Measurements from ENCODE around the gene HBZ.
"Not testable (repeated sequence)": the region's sequence is repeated elsewhere in the genome, so short reads cannot be mapped to it uniquely, and the experiment has no call there.

Gene HBZ

DNA sequence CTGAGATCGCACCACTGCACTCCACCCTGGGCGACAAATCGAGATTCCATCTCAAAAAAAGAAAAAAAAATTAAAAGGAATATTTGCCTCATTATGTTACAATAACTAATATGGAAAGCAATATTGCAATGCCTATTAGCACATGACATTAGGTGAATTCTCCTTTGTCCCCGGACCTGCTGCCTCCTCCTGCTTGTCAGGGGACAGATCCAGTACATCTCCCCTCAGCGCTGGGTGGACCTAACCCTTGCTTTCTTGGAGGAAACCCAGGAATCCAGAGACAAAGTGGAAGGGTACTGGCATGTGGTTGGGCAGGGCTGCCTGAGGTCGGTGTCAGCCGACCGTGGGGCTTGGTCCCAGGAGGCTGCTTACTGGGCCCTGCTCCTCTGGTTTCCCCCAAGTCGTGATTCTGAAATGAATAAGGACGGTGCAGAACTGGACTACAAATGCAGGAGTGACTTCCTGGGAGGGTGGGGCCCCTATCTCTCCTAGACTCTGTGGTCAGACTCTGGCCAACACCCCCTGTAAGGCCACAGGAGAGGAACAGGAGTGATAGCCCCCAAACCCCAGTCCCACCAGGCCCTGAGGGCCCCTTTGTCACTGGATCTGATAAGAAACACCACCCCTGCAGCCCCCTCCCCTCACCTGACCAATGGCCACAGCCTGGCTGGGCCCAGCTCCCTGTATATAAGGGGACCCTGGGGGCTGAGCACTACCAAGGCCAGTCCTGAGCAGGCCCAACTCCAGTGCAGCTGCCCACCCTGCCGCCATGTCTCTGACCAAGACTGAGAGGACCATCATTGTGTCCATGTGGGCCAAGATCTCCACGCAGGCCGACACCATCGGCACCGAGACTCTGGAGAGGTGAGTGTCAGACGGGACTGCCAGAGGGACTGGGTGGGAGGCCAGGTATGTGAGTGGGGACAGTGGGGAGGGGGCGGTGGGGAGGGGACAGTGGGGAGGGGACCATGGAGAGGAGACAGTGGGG lies at the start of gene HBZ:
Gene HBZ, plus strand, starts transcription at position 504 of the 988 bp plus-strand sequence. Its CDS starts 266 bp downstream, at position 770.
- no peak for DNase-seq (ENCODE audit: low read depth)

DNA sequence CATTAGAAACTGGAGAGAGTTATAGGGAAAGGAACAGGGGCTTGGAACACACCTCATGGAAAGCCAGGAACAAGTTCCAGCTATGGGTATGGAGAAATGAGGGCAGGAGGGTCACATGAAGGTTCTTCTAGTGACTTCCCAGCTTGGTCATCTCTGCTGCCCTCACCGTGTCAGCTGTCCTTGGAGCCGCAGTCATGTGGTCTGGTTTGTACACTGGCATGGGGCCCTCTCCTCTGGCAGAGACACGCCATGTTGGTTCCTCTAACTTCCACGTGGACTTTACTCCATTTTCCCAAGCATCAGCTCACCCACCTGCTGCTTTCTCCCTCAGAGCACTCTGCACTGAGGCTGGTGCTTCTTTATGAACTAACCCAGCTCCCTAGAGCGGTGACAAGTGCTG lies 48.1 kb upstream of the HBZ start:
- no peak for DNase-seq (ENCODE audit: low read depth)

DNA sequence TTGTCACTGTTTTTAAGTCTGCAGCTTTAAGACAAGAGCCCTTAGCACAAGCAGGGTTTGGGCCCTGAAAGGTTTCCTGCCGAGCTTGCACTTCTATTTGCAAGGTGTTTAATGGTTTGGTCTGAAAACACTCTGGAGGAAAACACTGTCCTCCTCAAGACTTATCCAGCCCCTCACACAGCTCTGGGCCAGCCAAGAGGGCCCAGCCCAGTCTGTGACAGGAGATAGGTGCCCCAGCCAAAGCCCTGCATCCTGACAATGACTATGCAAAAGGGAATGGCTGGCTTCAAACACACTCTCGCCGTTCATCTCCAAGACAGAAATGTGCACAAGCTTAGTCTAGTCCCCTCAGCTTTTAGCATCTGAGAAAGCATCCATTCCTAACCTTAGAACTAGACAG lies 47.5 kb upstream of the HBZ start:
- no peak for DNase-seq (ENCODE audit: low read depth)

DNA sequence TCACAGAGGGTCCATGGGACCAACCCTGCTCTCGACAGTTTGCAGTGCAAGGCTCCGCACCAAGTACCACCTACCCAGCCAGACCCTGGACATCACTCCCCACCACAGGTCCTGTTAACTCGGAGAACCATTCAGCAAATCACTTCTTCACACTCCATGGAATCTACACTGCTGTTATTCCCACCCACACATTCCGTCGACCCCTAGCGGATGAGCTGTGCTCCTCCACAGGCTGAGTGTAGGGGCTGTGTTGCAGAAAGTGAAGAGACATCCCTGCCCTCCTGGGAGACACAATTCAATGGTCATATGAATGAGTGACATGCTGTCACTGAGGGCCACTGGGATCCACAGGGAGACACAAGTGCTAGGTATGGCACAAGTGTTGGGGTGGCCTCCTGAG lies 46.9 kb upstream of the HBZ start:
- DNase-seq (ENCODE audit: low read depth): no peak

DNA sequence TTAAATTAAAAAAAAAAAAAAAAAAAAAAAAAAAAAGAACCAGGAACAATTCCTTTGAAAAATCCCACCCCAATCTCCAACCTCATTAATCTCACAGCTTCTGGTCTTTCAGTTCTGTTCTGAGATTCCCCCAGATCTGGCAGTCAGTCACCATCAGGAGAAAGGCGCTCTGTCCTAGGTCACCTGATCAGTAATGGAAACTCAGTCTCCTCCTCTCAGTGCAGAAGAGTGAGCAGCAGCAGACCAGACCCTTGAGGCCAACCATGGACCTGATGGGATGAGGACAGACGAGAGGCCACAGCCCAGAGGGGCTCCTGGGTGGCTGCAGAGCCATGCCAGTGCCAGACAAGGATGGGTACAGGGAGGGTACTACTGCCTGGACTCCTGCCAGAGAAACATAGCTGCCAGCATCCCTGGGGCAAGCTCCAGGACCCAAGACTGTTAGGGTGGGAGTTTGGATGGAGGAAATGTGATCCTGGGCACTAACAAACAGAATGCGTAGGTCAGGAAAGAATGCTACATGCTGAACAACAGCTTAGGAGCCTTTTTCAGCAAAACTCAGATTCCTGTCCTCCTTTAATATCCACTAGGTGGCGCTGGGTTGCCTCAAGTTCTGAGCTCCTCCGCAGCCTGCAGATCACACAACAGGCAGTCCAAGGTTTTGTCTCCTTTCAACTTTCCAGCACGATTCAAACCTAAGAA lies 45.7 kb upstream of the HBZ start:
- DNase-seq (ENCODE audit: low read depth): peak; percentile 9

DNA sequence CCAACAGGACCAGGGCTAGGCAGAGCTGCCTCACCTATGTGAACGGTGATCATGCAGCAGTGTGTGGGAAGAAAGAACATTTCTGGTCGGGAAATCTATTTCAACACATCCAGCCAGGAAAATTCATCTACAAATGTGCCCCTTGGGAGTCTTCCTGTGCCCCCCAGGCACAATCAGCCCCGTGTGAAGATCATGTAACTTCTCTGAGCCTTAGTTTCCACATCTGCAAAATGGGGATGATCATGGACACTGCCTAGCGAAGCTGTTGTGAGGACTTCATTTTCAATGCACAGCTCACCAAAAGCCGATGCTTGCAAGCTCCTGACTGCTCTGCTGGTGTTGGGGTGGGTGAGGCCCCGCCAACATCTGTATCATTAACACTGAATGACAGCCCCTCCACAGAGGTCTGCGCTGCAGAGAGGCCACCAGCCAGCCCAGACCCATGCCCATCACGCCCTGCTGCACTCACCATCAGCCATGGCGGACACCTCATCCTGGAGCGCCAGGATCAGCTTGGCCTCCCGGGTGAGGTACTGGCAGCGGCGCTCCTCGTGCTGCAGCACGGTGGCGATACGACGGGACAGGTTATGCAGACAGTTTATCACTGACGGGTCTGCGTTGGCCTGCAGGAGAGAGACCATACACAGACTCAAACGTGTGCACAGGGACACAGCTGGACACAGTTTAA lies 40.1 kb upstream of the HBZ start:
- no peak for DNase-seq (ENCODE audit: low read depth)

DNA sequence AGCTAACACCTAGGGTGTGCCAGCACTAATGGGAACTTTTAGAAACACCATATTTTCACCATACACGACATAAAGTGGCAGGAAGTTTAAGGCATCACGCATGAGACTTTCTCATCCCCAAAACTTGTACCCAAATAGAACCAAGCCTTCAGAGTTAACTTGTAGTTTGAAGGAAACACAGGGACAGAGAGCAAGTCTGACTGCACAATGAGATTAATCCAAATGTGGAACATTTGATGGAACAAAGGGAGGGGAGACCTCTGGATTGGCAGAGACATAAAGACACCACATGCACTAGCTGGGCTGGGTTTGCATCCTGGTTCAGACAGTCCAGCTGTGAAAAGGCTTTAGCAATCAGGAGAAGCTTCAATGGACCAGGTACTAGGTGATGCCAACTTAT lies 38.1 kb upstream of the HBZ start:
- no peak for DNase-seq (ENCODE audit: low read depth)

DNA sequence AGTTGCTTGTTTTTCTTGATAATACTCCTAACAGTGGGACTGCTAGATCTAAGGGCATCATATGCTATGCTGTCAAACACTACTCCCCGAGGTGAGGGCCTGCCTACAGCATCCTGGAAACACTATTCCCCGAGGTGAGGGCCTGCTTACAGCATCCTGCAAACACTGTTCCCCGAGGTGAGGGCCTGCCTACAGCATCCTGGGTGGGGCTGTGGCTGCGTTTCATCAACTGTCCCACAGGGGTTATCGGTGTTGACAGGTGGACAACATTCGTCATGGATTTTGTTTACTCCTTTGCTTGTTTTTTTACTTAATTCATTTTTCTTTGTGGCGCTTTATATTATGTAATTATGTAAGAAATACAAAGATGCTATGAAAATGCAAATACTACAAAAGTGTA lies 36.4 kb upstream of the HBZ start:
- DNase-seq (ENCODE audit: low read depth): no peak

DNA sequence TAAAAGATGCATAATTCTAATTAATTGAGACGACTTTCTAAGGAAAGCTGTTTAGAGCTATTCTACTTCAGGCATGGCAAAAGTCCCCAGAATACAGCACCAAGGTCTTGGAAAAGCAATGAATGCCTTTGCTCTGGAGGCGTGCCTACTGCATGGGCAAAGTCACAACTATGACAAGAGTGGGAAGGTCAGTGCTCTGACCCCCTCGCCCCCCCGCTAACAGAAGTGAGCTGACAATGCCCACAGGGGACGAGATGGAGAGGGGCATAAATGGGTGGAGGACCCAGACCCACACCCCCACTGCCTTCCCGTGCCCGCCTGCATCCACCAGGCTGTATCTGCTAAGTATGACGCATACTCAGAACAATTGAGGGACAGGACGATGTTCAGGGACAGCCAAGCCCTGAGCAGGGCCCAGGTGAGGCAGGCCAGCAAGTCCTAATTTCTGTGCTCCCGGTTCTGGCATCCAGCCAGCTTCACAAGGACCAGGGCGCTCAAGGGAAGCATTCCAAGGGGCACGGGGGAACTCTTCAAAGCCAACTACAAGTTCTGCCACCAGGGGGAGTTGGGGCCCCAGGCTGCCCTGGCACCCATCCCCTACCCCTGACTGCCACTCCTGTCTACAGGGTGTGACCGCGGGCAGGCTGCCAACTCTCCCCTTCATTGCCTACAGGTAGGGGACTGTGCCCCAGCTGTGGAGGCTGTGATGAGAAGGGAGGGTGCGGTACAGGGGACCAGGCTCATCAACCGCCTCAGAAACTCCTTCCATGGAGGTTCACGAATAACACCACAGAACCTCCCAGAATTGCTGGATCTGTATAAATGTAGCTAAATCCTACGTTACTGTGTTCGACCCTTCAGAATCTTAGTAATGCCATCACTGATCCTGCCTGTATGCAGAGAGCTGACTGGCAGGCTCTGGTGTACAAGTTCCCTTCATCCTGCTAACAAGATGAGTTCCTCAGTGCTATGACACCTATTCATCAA lies 34.8 kb upstream of the HBZ start:
- DNase-seq (ENCODE audit: low read depth): peak; percentile 24

DNA sequence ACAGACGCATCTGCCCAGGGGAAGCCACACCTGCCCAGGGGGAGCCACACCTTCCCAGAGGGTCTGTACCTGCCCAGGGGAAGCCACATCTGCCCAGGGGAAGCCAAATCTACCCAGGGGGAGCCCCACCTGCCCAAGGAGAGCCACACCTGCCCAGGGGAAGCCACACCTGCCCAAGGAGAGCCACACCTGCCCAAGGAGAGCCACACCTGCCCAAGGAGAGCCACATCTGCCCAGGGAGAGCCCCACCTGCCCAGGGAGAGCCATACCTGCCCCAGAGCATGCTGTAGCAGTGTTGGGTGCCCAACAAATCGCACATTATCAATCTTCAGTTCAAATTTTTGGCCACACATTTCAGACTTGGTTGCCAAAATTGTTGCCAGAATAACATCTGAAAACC lies 33.6 kb upstream of the HBZ start:
- DNase-seq (ENCODE audit: low read depth): no peak

DNA sequence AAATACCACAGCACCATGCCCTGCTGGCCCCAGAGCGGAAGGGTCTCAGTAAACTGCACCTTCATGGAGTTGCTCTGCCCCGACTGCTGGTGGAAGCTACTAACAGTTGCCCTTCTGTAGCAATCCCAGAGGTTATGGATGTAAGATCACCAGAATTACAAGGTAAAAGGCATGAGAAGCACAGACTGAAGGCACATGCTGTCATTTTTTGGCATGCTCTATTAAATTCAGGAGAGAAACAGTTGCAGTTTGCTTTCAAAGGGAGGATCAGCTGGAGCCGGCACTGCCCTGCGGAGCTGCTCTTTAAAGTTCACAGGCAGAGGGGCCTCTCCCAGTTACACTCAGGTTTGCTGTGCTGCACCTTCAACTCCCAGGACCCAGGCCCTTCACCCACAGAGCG lies 33.1 kb upstream of the HBZ start:
- no peak for DNase-seq (ENCODE audit: low read depth)

DNA sequence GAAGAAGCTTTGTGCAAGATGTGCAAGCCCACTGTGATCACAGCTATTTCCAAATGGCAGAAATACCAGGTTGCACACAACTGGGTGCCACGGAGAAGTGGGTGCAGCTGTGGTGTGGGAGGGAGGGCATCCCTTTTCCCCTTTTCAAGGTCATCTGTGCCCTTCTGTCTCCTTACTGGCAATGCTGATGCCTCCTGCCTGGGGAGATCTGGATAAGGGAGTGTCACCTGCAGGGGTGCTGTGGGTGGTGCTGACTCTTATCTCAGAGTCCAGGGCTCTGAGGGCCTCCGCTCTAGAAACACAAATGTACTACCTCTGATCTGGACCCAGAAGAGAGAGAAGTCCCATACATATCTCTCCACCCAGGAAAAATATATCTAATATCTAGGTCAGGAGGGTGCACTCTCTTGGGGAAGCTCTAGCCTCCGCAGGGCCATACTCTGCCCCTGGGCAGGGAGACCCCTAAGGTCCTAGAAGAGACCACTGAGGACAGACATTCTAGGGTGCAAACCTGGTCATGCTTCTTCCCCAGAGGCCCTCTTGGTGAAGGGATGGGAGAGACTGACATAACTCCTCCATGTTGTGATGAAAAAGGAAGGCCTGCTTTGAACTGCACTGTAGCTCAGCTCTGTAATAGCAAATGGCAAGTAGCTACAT lies 32.5 kb upstream of the HBZ start:
- DNase-seq (ENCODE audit: low read depth): no peak

DNA sequence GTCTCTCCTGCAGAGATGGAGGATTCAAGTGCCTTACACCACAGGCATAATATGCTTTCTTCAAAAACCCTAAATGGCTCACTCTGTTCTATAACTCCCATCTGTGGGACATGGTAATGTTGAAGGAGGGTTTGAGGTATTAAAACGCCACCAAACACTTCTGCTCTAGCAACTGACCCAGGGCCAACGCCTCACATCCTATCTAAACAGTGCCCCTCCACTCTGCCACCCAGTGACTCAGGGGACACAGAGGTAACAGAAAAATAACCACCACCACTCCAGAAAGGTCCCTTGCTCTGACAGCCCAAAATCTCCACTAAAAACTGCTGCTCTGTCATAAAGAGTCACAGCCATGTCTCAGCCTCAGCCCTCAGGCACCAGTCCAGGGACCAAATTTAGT lies 31.7 kb upstream of the HBZ start:
- no peak for DNase-seq (ENCODE audit: low read depth)

DNA sequence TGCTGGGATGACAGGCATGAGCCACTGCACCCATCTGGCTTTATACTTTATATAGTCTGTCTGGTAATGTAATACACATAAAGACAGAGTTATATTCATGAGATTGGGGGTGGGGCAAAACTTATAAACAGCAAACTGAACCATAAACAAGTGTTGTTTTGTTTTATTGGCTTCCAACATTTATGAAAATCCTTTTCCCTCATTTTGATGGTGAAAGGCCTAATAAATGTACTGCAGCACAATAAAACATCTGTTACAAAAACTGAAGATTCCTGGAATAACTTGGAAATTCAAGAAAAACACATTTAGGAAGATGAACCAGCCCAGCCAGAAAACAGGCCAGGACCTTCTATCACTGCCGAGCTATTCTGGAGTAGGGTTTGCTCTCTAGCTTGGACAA lies 30.1 kb upstream of the HBZ start:
- DNase-seq (ENCODE audit: low read depth): no peak

DNA sequence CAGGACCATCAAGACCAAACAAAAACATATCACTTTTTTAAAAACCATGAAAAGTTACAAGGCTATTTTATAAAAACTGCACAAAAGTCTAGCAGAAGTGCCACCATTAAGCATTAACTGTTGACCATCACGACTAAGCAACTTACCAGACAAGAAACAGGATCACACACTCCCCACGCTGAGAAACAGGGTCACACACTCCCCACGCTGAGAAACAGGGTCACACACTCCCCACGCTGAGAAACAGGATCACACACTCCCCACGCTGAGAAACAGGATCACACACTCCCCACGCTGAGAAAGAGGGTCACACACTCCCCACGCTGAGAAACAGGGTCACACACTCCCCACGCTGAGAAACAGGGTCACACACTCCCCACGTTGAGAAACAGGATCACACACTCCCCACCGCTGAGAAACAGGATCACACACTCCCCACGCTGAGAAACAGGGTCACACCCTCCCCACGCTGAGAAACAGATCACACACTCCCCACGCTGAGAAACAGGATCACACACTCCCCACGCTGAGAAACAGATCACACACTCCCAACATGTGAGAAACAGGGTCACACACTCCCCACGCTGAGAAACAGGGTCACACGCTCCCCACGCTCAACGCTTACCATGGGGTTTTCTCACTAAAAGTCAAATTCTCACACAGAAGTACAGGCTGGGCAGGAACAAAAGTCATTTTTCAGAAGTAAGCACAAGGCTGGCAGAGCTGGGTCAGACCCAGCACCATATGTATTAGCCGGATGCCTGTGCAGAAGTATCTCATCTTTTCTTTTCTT lies 28.7 kb upstream of the HBZ start:
- DNase-seq (ENCODE audit: low read depth): not testable (repeated sequence)

DNA sequence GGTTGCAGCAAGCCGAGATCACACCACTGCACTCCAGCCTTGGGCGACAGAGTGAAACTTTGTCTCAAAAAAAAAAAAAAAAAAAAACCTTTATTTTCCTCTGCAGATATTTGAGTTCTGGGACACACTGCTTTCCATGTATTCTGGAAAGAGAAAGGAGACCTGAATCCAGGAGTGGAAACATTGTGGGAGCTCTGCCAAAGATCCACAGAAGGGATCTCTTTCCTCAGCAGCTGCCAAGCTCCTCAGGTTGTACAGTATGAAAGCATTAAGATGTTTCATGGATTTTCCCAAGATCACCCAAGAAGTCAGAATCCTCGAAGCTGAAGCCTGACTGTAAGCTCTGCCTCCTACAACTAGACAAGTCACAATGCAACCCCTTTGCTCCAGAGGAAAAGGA lies 27.4 kb upstream of the HBZ start:
- DNase-seq (ENCODE audit: low read depth): no peak

DNA sequence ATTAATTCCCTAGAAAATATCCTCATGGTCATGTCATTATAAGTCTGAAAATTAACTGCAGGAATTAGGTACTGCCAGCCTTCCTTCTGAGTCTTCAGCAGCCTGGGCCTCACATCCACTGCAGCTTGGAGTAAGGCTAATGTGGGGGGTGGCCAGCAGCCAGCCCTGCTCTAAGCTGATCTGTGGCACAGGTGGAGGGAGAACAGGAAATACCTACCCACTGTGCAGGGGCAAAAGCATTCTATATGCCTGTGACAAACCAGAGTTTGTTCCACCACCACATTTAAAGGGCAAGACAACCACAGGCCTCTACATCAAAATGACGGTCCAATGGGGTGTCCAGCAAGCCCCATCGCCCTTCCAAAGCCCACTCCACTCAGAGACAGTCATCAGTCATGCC lies 23.4 kb upstream of the HBZ start:
- DNase-seq (ENCODE audit: low read depth): no peak

DNA sequence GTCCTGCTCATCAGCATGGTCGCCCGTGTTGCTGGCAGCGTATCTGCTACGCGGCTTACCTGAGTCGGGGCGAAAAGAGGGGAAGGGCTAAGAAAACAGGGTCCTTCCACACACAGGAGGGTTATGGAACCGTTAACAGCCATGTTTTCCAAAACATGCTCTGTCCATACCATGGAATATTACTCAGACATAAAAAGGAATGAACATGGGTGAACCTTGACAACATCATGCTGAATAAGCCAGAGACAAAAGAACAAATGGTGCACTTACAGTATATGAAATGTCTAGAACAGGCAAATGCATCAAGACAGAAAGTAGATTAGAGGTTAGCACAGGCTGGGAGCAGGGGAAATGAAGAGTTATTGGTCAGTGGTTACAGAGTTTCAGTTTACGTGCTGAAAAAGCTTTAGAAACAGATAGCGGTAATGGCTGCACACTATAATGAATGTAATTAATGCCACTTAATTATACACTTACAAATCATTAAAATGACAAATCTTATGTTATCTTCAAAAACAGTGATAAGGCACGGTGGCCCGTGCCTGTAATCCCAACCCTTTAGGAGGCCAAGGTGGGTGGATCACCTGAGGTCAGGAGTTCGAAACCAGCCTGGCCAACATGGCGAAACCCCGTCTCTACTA lies 21.8 kb upstream of the HBZ start:
- no peak for DNase-seq (ENCODE audit: low read depth)

DNA sequence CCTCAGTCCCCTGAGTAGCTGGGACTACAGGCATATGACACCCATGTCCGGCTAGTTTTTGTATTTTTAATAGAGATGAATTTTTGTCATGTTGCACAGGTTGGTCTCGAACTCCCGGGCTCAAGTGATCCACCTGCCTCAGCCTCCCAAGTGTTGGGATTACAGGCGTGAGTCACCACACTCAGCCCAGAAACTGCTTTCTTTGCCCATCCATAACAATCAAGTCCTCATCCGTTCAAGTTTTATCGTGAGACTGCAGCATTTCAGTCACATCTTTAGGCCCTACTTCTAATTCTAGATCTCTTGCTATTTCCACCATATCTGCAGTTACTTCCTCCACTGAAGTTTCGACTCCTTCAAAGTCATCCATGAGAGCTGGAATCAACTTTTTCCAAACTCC lies 20.3 kb upstream of the HBZ start:
- no peak for DNase-seq (ENCODE audit: low read depth)

DNA sequence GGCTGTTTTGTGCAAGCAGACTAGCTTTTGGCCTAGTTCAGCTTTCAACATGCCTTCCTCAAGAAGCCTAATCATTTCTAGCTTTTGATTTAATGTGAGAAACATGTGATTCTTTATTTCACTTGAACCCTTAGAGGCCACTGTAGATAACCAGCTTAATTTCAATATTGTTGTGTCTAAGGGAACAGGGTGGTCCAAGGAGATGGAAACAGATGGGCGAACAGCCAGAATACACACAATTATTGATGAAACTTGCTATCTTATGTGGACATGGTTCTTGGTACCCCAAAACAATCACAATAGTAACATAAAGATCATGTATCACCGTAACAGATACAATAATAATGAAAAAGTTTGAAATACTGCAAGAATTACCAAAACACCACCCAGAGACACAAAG lies 18.7 kb upstream of the HBZ start:
- no peak for DNase-seq (ENCODE audit: low read depth)
